Right atrium auricular region (tissue), 2 donors: ENCODE measurements around the gene TTLL5. TPM values are rescaled to one million over a fixed set of nuclear protein-coding genes. Genes with fewer than 3 reads are reported as not detected.

Source experiments
- DNase-seq: peaks from one replicate; pipeline ENCODE4 v3.0.0-alpha.2; 2019; ENCODE audit warnings: low spot score
- H3K27ac ChIP-seq, 2 donors: fragments of 200-600 bp; sonication (generic); 1 replicate in 1 of 2; 2 replicates in 1 of 2; pipeline ENCODE4 v1.5.1; 2016 to 2019
- H3K27me3 ChIP-seq, 2 donors: fragments of 200-600 bp; sonication (generic); one replicate each; pipeline versions ENCODE4 v1.5.1 to v1.6.0; 2017 to 2019
- H3K36me3 ChIP-seq: fragments of 200-600 bp; sonication (generic); one replicate; pipeline ENCODE4 v1.5.1; 2016
- H3K4me1 ChIP-seq, 2 donors: fragments of 200-600 bp; sonication (generic); one replicate each; pipeline versions ENCODE4 v1.5.1 to v1.6.0; 2017 to 2019
- H3K4me3 ChIP-seq, 2 donors: fragments of 200-600 bp; sonication (generic); 1 replicate in 1 of 2; 2 replicates in 1 of 2; pipeline ENCODE4 v1.5.1; 2017 to 2019; ENCODE audit warnings: mild to moderate bottlenecking in 1 of 2, moderate library complexity in 1 of 2
- H3K9me3 ChIP-seq, 2 donors: fragments of 200-600 bp; sonication (generic); one replicate each; pipeline ENCODE4 v1.5.1; 2019
- CTCF ChIP-seq, 2 donors: fragments of 200-600 bp; sonication (generic); IDR thresholded peaks; one replicate each; pipeline ENCODE4 v1.5.1; 2019; ENCODE audit warnings: antibody characterized with exemption in 2 of 2
- total RNA-seq, 2 donors: library from RNA; depleted of rRNA; stranded (reverse); fragments of >200 nt; gene quantifications; one replicate each; pipeline ENCODE4 v1.1.0, GENCODE V29; 2016

TTLL5 gene
- total RNA-seq, 2 donors from 2014 or later: 15.3 to 22.6 TPM

- TF ChIP-seq CTCF (IDR thresholded peaks at IDR 0.05): no peak
Measured at GRCh38 chr14:75960231-75960630, 299.2 kb downstream of the TTLL5 start.

GRCh38 chr14:75961662-75962061, 300.6 kb downstream of the TTLL5 start:
- DNase-seq: no peak
- Histone ChIP-seq H3K27ac (no peak overlapping the region), H3K27me3 (no peaks in the 10 kb centered on the region), H3K4me3 (no peak overlapping the region), H3K4me1 (no peaks in the 10 kb centered on the region), H3K9me3 (no peaks in the 10 kb centered on the region), H3K36me3 (peaks cover 79% of the 10 kb centered on the region)
- no peak for TF ChIP-seq CTCF (IDR thresholded peaks at IDR 0.05)

More at GRCh38 chr14:75960231-75960630, 299.2 kb downstream of the TTLL5 start:
- no peaks in the 10 kb centered on the region for H3K4me1 ChIP-seq
- no peaks in the 10 kb centered on the region for H3K9me3 ChIP-seq
- no peak for DNase-seq
- no peak overlapping the region for H3K4me3 ChIP-seq
- no peaks in the 10 kb centered on the region for H3K27me3 ChIP-seq
- peaks cover 65% of the 10 kb centered on the region for H3K36me3 ChIP-seq
- no peak overlapping the region for H3K27ac ChIP-seq

GRCh38 chr14:75967866-75968265, 306.8 kb downstream of the TTLL5 start:
- no peak for TF ChIP-seq CTCF (IDR thresholded peaks at IDR 0.05)
- Histone ChIP-seq H3K27me3 (no peaks in the 10 kb centered on the region), H3K4me3 (no peak overlapping the region), H3K36me3 (peaks cover 62% of the 10 kb centered on the region), H3K4me1 (peaks cover 0 to 7% of the 10 kb centered on the region in 2 donors), H3K9me3 (no peaks in the 10 kb centered on the region), H3K27ac (peak overlapping the region in 1 of 2 donors; percentile 20)
- DNase-seq: peak; percentile 53

- H3K27ac ChIP-seq: peak overlapping the region in 1 of 2 donors; percentile 20
Measured at GRCh38 chr14:75968456-75968855, 307.4 kb downstream of the TTLL5 start.

GRCh38 chr14:75969126-75969525, 308.1 kb downstream of the TTLL5 start:
- Histone ChIP-seq H3K27ac (peak overlapping the region; percentile 20 to 32), H3K27me3 (no peaks in the 10 kb centered on the region), H3K4me3 (no peak overlapping the region), H3K36me3 (peaks cover 50% of the 10 kb centered on the region), H3K4me1 (peaks cover 0 to 7% of the 10 kb centered on the region in 2 donors), H3K9me3 (no peaks in the 10 kb centered on the region)
- TF ChIP-seq CTCF (IDR thresholded peaks at IDR 0.05): no peak
- peak; percentile 43 for DNase-seq

More at GRCh38 chr14:75968456-75968855, 307.4 kb downstream of the TTLL5 start:
- Histone ChIP-seq H3K9me3 (no peaks in the 10 kb centered on the region), H3K27me3 (no peaks in the 10 kb centered on the region), H3K4me3 (no peak overlapping the region), H3K36me3 (peaks cover 57% of the 10 kb centered on the region), H3K4me1 (peaks cover 0 to 7% of the 10 kb centered on the region in 2 donors)
- no peak for TF ChIP-seq CTCF (IDR thresholded peaks at IDR 0.05)
- DNase-seq: peak; percentile 59

- Histone ChIP-seq H3K4me3 (no peak overlapping the region), H3K27ac (peak overlapping the region; percentile 20 to 44), H3K27me3 (no peaks in the 10 kb centered on the region), H3K36me3 (peaks cover 43% of the 10 kb centered on the region), H3K4me1 (peaks cover 0 to 7% of the 10 kb centered on the region in 2 donors), H3K9me3 (no peaks in the 10 kb centered on the region)
- DNase-seq: peak; percentile 59
- TF ChIP-seq CTCF (IDR thresholded peaks at IDR 0.05): no peak
Measured at GRCh38 chr14:75969891-75970290, 308.8 kb downstream of the TTLL5 start.
